Body of pancreas (tissue), 4 donors: ENCODE data around the gene DSE.

Source experiments
- CTCF ChIP-seq, 7 experiments: fragments of 450-650 bp in 4 of 7; fragments of 200-600 bp in 3 of 7; sonication (generic) in 3 of 7; IDR thresholded peaks; one replicate each; pipeline ENCODE4 v1.5.1; 2016 to 2019; ENCODE audit warnings: antibody characterized with exemption in 7 of 7
- POLR2A ChIP-seq, 3 donors: fragments of 450-650 bp; IDR thresholded peaks; one replicate each; pipeline ENCODE4 v1.6.1; 2016; ENCODE audit warnings: antibody characterized with exemption in 3 of 3, mild to moderate bottlenecking in 2 of 3

DNA sequence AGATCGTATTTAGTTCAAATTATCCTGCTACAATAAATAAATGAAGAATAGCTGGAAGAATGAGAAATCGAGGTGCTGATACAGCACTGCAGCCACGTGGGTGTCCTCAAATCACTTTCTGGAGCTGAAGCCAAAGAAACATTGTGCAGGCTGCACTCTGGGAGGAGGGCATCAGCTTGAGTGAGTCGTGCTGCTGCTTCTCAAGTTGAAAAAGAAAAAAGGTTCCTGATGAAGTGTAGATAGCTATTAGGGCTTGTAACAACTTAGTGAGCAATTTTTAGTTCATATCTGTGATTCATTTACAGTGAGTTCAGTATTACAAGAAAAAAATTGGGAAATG lies 40.5 kb downstream of the DSE start:
- TF ChIP-seq CTCF (IDR thresholded peaks at IDR 0.05): no peak
- no peak for TF ChIP-seq POLR2A (IDR thresholded peaks at IDR 0.05)
